Measurements from ENCODE around the gene ACR.
"Not testable (repeated sequence)": the region's sequence is repeated elsewhere in the genome, so short reads cannot be mapped to it uniquely, and the experiment has no call there.

The ACR gene

DNA sequence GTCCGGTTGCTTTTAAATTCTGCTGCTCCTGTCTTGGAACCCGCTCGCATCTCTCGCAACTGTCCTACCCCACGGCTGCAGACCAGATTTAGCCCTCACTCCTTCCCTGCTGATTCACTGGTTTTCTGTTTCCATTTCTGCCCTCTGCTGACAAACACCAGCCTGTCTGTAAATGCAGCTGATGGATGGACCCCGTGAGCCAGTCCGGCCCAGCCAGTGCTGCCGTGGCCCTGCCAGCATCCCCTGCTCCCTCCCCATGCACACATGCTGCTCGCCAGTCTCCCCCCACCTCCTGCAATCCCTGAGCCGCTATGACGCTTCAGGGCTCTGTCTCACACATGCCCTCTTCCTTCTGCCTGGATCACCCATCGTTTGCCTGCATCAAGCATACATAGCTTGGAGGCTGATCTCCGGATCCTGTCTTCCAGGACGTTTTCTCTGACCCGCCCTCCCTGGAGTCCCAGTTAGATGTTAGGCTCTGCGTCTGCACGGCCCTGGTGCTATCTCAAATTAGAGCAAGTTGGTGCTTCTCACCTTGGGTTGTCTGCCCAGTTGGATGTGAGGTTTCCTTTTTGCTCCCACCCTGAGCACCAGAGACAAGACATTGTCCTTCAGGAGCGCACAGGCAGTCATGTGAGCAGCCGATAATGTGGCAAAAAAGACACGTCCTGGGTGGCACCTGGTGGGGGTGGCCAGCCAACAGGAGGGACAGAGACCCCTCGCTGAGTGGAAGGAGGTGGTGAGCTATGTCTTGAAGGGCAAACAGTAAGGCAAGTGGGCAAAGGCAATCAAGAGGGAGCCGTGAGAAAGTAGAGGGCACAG lies 4.3 kb upstream of the ACR start:
- no peak overlapping the region for H3K27ac ChIP-seq (ENCODE audit: low read depth, low read length)
- H3K27me3 ChIP-seq (ENCODE audit: control insufficient read depth, insufficient read depth, low read length): no peaks in the 10 kb centered on the region
- H3K4me1 ChIP-seq (ENCODE audit: control insufficient read depth, insufficient read depth, low read length): no peaks in the 10 kb centered on the region
- no peaks in the 10 kb centered on the region for H3K36me3 ChIP-seq (ENCODE audit: control insufficient read depth, insufficient read depth, low read length)
- H3K9ac ChIP-seq (ENCODE audit: low read length): no peak overlapping the region
- H3K4me3 ChIP-seq (ENCODE audit: low read length): no peak overlapping the region

- Histone ChIP-seq H3K27ac (ENCODE audit: low read depth, low read length) (no peak overlapping the region), H3K9ac (ENCODE audit: low read length) (no peak overlapping the region), H3K4me3 (ENCODE audit: low read length) (no peak overlapping the region), H3K4me1 (ENCODE audit: control insufficient read depth, insufficient read depth, low read length) (no peaks in the 10 kb centered on the region), H3K36me3 (ENCODE audit: control insufficient read depth, insufficient read depth, low read length) (no peaks in the 10 kb centered on the region), H3K27me3 (ENCODE audit: control insufficient read depth, insufficient read depth, low read length) (no peaks in the 10 kb centered on the region)
Observed at GRCh38 chr22:50734343-50734771, 3.6 kb upstream of the ACR start.

DNA sequence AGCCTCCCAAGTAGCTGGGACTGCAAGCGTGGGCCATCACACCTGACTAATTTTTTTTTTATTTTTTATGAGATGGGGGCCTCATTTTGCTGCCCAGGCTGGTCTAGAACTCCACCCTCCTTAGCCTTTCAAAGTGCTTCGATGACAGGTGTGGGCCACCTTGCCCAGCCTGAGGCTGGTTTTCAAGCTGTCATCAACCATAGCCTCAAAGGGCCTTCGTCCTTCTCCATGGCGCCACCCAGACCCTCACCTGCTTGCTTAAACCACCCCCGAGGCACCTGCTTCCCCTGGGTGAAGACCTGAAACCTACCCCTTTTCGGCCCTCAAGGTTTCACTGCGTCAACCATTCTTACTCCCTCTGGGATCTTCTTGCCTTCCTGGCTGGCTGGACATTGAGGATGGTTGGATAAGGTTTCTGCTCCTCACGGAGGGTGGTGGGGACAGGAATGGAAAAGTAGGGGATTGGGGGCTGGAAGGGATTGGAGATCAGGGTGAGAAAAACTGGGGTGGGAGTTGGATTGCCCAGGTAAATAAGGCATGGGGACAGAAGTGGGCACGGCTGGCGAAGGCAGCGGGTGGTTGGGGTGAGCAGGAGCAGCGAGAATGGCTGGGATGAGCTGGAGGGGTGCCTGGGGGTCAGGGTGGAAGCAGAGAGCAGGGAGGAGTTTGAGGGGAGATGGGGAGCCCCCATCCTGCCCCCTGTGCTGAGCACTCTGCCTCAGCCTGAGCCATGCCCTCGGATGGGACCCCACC lies 2.8 kb upstream of the ACR start:
- Histone ChIP-seq H3K27ac (ENCODE audit: low read depth, low read length) (no peak overlapping the region), H3K9ac (ENCODE audit: low read length) (no peak overlapping the region), H3K4me1 (ENCODE audit: control insufficient read depth, insufficient read depth, low read length) (no peaks in the 10 kb centered on the region), H3K4me3 (ENCODE audit: low read length) (no peak overlapping the region), H3K27me3 (ENCODE audit: control insufficient read depth, insufficient read depth, low read length) (no peaks in the 10 kb centered on the region), H3K36me3 (ENCODE audit: control insufficient read depth, insufficient read depth, low read length) (no peaks in the 10 kb centered on the region)

DNA sequence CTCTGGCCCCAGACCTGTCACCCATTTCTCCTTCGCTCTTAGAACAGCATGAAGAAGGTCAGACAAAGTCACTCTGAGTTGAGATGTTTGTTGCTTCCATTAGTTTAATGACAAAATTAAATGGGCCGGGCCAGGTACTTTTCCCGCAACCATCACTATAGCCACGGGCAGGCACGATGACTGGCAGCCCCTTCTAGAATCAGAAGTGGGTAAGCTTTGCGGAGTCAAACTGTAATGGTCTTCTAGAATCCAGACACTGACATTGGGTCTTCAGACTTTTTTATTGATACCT lies 2.3 kb upstream of the ACR start:
- Histone ChIP-seq H3K27me3 (ENCODE audit: control insufficient read depth, insufficient read depth, low read length) (no peaks in the 10 kb centered on the region), H3K36me3 (ENCODE audit: control insufficient read depth, insufficient read depth, low read length) (no peaks in the 10 kb centered on the region), H3K9ac (ENCODE audit: low read length) (no peak overlapping the region), H3K4me3 (ENCODE audit: low read length) (no peak overlapping the region), H3K4me1 (ENCODE audit: control insufficient read depth, insufficient read depth, low read length) (no peaks in the 10 kb centered on the region), H3K27ac (ENCODE audit: low read depth, low read length) (no peak overlapping the region)

GRCh38 chr22:50738649-50739227 lies 734 bp downstream of the ACR start:
- no peak overlapping the region for H3K27ac ChIP-seq (ENCODE audit: low read depth, low read length)
- H3K9ac ChIP-seq (ENCODE audit: low read length): no peak overlapping the region
- no peaks in the 10 kb centered on the region for H3K27me3 ChIP-seq (ENCODE audit: control insufficient read depth, insufficient read depth, low read length)
- H3K4me1 ChIP-seq (ENCODE audit: control insufficient read depth, insufficient read depth, low read length): no peaks in the 10 kb centered on the region
- H3K4me3 ChIP-seq (ENCODE audit: low read length): no peak overlapping the region
- H3K36me3 ChIP-seq (ENCODE audit: control insufficient read depth, insufficient read depth, low read length): no peaks in the 10 kb centered on the region

DNA sequence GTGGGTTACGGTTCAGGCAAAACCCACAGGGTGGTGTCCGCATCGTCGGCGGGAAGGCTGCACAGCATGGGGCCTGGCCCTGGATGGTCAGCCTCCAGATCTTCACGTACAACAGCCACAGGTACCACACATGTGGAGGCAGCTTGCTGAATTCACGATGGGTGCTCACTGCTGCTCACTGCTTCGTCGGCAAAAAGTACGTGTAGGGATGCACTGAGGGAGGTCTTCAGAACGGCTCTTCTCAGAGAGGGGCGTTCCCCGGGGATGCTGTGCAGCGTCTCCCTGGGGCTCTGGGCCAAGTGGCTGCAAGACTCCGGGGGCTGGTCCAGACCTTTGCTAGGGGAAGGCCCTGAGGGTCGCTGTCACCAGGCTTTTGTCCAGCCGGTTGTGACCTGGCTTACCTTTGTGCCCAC lies 1.3 kb downstream of the ACR start:
- no peak overlapping the region for H3K4me3 ChIP-seq (ENCODE audit: low read length)
- H3K27ac ChIP-seq (ENCODE audit: low read depth, low read length): no peak overlapping the region
- H3K4me1 ChIP-seq (ENCODE audit: control insufficient read depth, insufficient read depth, low read length): no peaks in the 10 kb centered on the region
- H3K36me3 ChIP-seq (ENCODE audit: control insufficient read depth, insufficient read depth, low read length): no peaks in the 10 kb centered on the region
- H3K9ac ChIP-seq (ENCODE audit: low read length): no peak overlapping the region
- H3K27me3 ChIP-seq (ENCODE audit: control insufficient read depth, insufficient read depth, low read length): no peaks in the 10 kb centered on the region

DNA sequence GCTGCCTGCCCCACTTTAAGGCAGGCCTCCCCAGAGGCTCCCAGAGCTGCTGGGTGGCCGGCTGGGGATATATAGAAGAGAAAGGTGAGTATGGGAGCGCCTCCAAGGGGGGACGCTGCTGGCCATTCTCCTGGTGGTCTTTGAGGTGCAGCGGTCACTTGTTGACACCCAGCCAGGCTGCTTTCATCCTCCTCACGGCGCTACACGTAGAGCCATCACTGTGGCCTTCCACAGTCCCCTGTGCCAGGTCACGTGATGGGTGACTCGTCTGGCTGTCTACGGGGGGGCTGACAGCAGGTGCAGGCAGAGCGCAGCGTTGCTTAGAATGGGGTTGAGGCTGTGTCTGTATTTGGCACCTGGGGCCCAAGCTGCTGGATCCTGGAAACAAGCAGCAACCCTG lies 1.9 kb downstream of the ACR start:
- H3K27me3 ChIP-seq (ENCODE audit: control insufficient read depth, insufficient read depth, low read length): no peaks in the 10 kb centered on the region
- H3K4me1 ChIP-seq (ENCODE audit: control insufficient read depth, insufficient read depth, low read length): no peaks in the 10 kb centered on the region
- no peak overlapping the region for H3K4me3 ChIP-seq (ENCODE audit: low read length)
- no peaks in the 10 kb centered on the region for H3K36me3 ChIP-seq (ENCODE audit: control insufficient read depth, insufficient read depth, low read length)
- H3K27ac ChIP-seq (ENCODE audit: low read depth, low read length): no peak overlapping the region
- no peak overlapping the region for H3K9ac ChIP-seq (ENCODE audit: low read length)

GRCh38 chr22:50740714-50741113 lies 2.7 kb downstream of the ACR start:
- H3K4me1 ChIP-seq (ENCODE audit: control insufficient read depth, insufficient read depth, low read length); H3K27me3 ChIP-seq (ENCODE audit: control insufficient read depth, insufficient read depth, low read length); H3K4me3 ChIP-seq (ENCODE audit: low read length); H3K27ac ChIP-seq (ENCODE audit: low read depth, low read length); H3K36me3 ChIP-seq (ENCODE audit: control insufficient read depth, insufficient read depth, low read length); H3K9ac ChIP-seq (ENCODE audit: low read length): not testable (repeated sequence)

- not testable (repeated sequence) for H3K4me1 ChIP-seq (ENCODE audit: control insufficient read depth, insufficient read depth, low read length); H3K36me3 ChIP-seq (ENCODE audit: control insufficient read depth, insufficient read depth, low read length)
Observed at GRCh38 chr22:50744424-50744823, 6.4 kb downstream of the ACR start.

DNA sequence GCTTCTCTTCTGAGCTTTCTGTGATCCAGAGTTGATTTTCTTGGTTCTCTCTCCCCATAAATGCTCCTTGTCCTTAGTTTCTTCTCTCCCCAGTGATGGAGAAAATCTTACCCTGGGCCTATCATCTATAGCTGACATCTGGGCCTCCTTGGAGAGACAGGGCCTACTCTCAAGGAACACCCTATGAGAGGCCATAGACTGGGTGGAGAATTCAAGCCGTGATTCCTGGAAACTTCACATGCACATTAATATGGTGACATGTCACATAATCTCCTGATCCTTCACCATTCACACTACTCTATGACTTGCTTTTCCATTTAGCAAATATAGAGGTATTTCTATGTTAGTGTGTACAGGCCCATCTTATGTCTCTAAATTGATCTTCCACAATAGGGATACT lies 9.5 kb downstream of the ACR start:
- not testable (repeated sequence) for H3K4me1 ChIP-seq (ENCODE audit: control insufficient read depth, insufficient read depth, low read length); H3K27ac ChIP-seq (ENCODE audit: low read depth, low read length); H3K9ac ChIP-seq (ENCODE audit: low read length); H3K4me3 ChIP-seq (ENCODE audit: low read length); H3K36me3 ChIP-seq (ENCODE audit: control insufficient read depth, insufficient read depth, low read length); H3K27me3 ChIP-seq (ENCODE audit: control insufficient read depth, insufficient read depth, low read length)

More at GRCh38 chr22:50744424-50744823, 6.4 kb downstream of the ACR start:
- H3K27ac ChIP-seq (ENCODE audit: low read depth, low read length); H3K9ac ChIP-seq (ENCODE audit: low read length); H3K27me3 ChIP-seq (ENCODE audit: control insufficient read depth, insufficient read depth, low read length); H3K4me3 ChIP-seq (ENCODE audit: low read length): not testable (repeated sequence)

DNA sequence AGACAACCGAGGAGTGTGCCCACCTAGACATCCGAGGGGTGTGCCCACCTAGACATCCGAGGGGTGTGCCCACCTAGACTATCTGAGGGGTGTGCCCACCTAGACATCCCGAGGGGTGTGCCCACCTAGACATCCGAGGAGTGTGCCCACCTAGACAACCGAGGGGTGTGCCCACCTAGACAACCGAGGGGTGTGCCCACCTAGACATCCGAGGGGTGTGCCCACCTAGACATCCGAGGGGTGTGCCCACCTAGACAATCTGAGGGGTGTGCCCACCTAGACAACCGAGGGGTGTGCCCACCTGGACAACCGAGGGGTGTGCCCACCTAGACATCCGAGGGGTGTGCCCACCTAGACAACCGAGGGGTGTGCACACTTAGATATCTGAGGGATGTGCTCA lies 10.6 kb downstream of the ACR start:
- H3K27ac ChIP-seq (ENCODE audit: low read depth, low read length); H3K36me3 ChIP-seq (ENCODE audit: control insufficient read depth, insufficient read depth, low read length); H3K9ac ChIP-seq (ENCODE audit: low read length); H3K4me3 ChIP-seq (ENCODE audit: low read length); H3K4me1 ChIP-seq (ENCODE audit: control insufficient read depth, insufficient read depth, low read length); H3K27me3 ChIP-seq (ENCODE audit: control insufficient read depth, insufficient read depth, low read length): not testable (repeated sequence)

GRCh38 chr22:50749302-50750074 lies 11.5 kb downstream of the ACR start:
- H3K4me3 ChIP-seq (ENCODE audit: low read length); H3K27me3 ChIP-seq (ENCODE audit: control insufficient read depth, insufficient read depth, low read length); H3K36me3 ChIP-seq (ENCODE audit: control insufficient read depth, insufficient read depth, low read length); H3K4me1 ChIP-seq (ENCODE audit: control insufficient read depth, insufficient read depth, low read length); H3K9ac ChIP-seq (ENCODE audit: low read length); H3K27ac ChIP-seq (ENCODE audit: low read depth, low read length): not testable (repeated sequence)
